Activated CD8-positive, alpha-beta memory T cell treated with anti-CD3 and anti-CD28 coated beads for 48 hours (primary cell): Measurements from ENCODE around the gene CLK4.

Experiments
- DNase-seq, 3 experiments: peaks; one replicate each; pipeline ENCODE4 v3.0.0-alpha.2; 2020; ENCODE audit warnings: low read depth in 2 of 3, low spot score in 2 of 3

The CLK4 gene

GRCh38 chr5:178554311-178554710, 72.5 kb downstream of the CLK4 start:
- DNase-seq = no peak

- no peak for DNase-seq
Measured at GRCh38 chr5:178553517-178553916, 73.3 kb downstream of the CLK4 start.
